DND-41 (cell line): ENCODE results near the gene SCAPER.
"Not testable (repeated sequence)": the region's sequence is repeated elsewhere in the genome, so short reads cannot be mapped to it uniquely, and the experiment has no call there.

ENCODE experiments used
- ATAC-seq: fragments of 200-7000 bp; cut with Tn5 transposase; 3 replicates; pipeline ENCODE4 v1.9.1; 2021; ENCODE audit warnings: low read depth; ENCODE audit not compliant: insufficient read depth
- DNase-seq: peaks from one replicate; pipeline ENCODE4 v3.0.0-alpha.2; 2020
- H2AFZ ChIP-seq: 2 replicates; pipeline ENCODE4 v1.6.0; 2012; ENCODE audit warnings: low read depth, low read length
- H3K27ac ChIP-seq: 2 replicates; pipeline ENCODE4 v1.5.1; 2012; ENCODE audit warnings: low read length, inconsistent platforms
- H3K27me3 ChIP-seq: fragments of 200-600 bp; sonication (generic); 2 replicates; pipeline ENCODE4 v1.6.0; 2012; ENCODE audit warnings: low read length, mild to moderate bottlenecking, inconsistent platforms; ENCODE audit not compliant: insufficient read depth, poor library complexity
- H3K36me3 ChIP-seq: 2 replicates; pipeline ENCODE4 v1.5.1; 2012; ENCODE audit warnings: low read length, inconsistent platforms; ENCODE audit not compliant: insufficient read depth
- H3K4me1 ChIP-seq: 2 replicates; pipeline ENCODE4 v1.5.1; 2012; ENCODE audit warnings: mild to moderate bottlenecking, low read length; ENCODE audit not compliant: insufficient read depth
- H3K4me2 ChIP-seq: 2 replicates; pipeline ENCODE4 v1.6.0; 2012; ENCODE audit warnings: mild to moderate bottlenecking, moderate library complexity, low read length, inconsistent platforms; ENCODE audit not compliant: insufficient read depth
- H3K4me3 ChIP-seq, 2 experiments: fragments of 200-600 bp in 1 of 2; shearing (Covaris generic) in 1 of 2; 2 replicates each; pipeline ENCODE4 v1.5.1; 2012 to 2016; ENCODE audit warnings: inconsistent platforms in 2 of 2, low read length in 2 of 2, mild to moderate bottlenecking in 2 of 2, low read depth in 1 of 2, moderate library complexity in 1 of 2
- H3K79me2 ChIP-seq: 2 replicates; pipeline ENCODE4 v1.6.0; 2012; ENCODE audit warnings: low read length, inconsistent platforms; ENCODE audit not compliant: insufficient read depth
- H3K9ac ChIP-seq: 2 replicates; pipeline ENCODE4 v1.6.0; 2012; ENCODE audit warnings: low read depth, mild to moderate bottlenecking, inconsistent platforms, low read length, moderate library complexity
- H3K9me3 ChIP-seq: 2 replicates; pipeline ENCODE4 v1.5.1; 2012; ENCODE audit warnings: low read length, moderate library complexity, mild to moderate bottlenecking, inconsistent platforms; ENCODE audit not compliant: insufficient read depth, severe bottlenecking
- H4K20me1 ChIP-seq: 2 replicates; pipeline ENCODE4 v1.6.0; 2012; ENCODE audit warnings: low read length; ENCODE audit not compliant: insufficient read depth
- EZH2 ChIP-seq: IDR thresholded peaks from 3 replicates; pipeline ENCODE4 v1.6.1; 2012; ENCODE audit warnings: borderline replicate concordance, low read depth, mild to moderate bottlenecking, moderate library complexity, low read length, inconsistent platforms; ENCODE audit not compliant: severe bottlenecking
- TF ChIP-seq, protein P1 (sequence below): IDR thresholded peaks from 2 replicates; pipeline ENCODE4 v1.5.1; 2012; ENCODE audit warnings: borderline replicate concordance, low read length, moderate library complexity, mild to moderate bottlenecking; ENCODE audit not compliant: poor library complexity, severe bottlenecking; ENCODE audit errors: extremely low read depth

The SCAPER gene

GRCh38 chr15:76901965-76902364, 3.2 kb downstream of the SCAPER start:
- H3K27ac ChIP-seq, result no peak overlapping the region
- no peak overlapping the region for H2AFZ ChIP-seq
- H3K4me1 ChIP-seq, result peaks cover 29% of the 10 kb centered on the region
- no peak for DNase-seq
- no peak overlapping the region for H3K4me2 ChIP-seq
- ATAC-seq, result no peak
- H3K9me3 ChIP-seq, result no peaks in the 10 kb centered on the region
- H3K4me3 ChIP-seq, result no peak overlapping the region
- no peak for TF ChIP-seq EZH2
- TF ChIP-seq, protein P1, sequence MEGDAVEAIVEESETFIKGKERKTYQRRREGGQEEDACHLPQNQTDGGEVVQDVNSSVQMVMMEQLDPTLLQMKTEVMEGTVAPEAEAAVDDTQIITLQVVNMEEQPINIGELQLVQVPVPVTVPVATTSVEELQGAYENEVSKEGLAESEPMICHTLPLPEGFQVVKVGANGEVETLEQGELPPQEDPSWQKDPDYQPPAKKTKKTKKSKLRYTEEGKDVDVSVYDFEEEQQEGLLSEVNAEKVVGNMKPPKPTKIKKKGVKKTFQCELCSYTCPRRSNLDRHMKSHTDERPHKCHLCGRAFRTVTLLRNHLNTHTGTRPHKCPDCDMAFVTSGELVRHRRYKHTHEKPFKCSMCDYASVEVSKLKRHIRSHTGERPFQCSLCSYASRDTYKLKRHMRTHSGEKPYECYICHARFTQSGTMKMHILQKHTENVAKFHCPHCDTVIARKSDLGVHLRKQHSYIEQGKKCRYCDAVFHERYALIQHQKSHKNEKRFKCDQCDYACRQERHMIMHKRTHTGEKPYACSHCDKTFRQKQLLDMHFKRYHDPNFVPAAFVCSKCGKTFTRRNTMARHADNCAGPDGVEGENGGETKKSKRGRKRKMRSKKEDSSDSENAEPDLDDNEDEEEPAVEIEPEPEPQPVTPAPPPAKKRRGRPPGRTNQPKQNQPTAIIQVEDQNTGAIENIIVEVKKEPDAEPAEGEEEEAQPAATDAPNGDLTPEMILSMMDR, result no peak
- peaks cover 47% of the 10 kb centered on the region for H3K79me2 ChIP-seq
- no peak overlapping the region for H3K9ac ChIP-seq
- H3K36me3 ChIP-seq, result no peaks in the 10 kb centered on the region
- no peaks in the 10 kb centered on the region for H3K27me3 ChIP-seq
- no peaks in the 10 kb centered on the region for H4K20me1 ChIP-seq

GRCh38 chr15:76899931-76900310, 5.2 kb downstream of the SCAPER start:
- peaks cover 17% of the 10 kb centered on the region for H3K4me1 ChIP-seq
- H4K20me1 ChIP-seq, H3K4me2 ChIP-seq, H3K36me3 ChIP-seq, H3K4me3 ChIP-seq, H2AFZ ChIP-seq, H3K9ac ChIP-seq, H3K9me3 ChIP-seq, H3K27ac ChIP-seq, ATAC-seq, H3K27me3 ChIP-seq, DNase-seq: not testable (repeated sequence)
- H3K79me2 ChIP-seq, result peaks cover 57% of the 10 kb centered on the region

GRCh38 chr15:76899176-76899930, 5.8 kb downstream of the SCAPER start:
- H4K20me1 ChIP-seq, H3K4me2 ChIP-seq, H3K4me3 ChIP-seq, H3K36me3 ChIP-seq, H3K9me3 ChIP-seq, DNase-seq, H3K27ac ChIP-seq, H3K9ac ChIP-seq, H2AFZ ChIP-seq, ATAC-seq, H3K27me3 ChIP-seq: not testable (repeated sequence)
- peaks cover 14% of the 10 kb centered on the region for H3K4me1 ChIP-seq
- H3K79me2 ChIP-seq, result peaks cover 57% of the 10 kb centered on the region

GRCh38 chr15:76898102-76898501, 7.0 kb downstream of the SCAPER start:
- Histone ChIP-seq H3K4me3 (no peak overlapping the region), H4K20me1 (no peaks in the 10 kb centered on the region), H2AFZ (no peak overlapping the region), H3K9ac (no peak overlapping the region), H3K4me2 (no peak overlapping the region), H3K79me2 (peaks cover 52% of the 10 kb centered on the region), H3K36me3 (0 out of 2 replicates have a peak, but pooled peaks cover 3% of the 10 kb centered on the region), H3K27ac (no peak overlapping the region), H3K4me1 (peaks cover 2% of the 10 kb centered on the region; the same call in 1 of the 2 replicates), H3K9me3 (no peaks in the 10 kb centered on the region), H3K27me3 (no peaks in the 10 kb centered on the region)
- TF ChIP-seq, protein P1, result no peak
- no peak for TF ChIP-seq EZH2
- ATAC-seq (no peak), DNase-seq (no peak)
